Ramos (cell line): ENCODE data around the gene PLA2R1.

Experiments used
- in situ Hi-C: fragments of 300-500 bp; cut with MboI; formaldehyde crosslinking; loops from one replicate; pipeline ENCODE4 v1.14.3; 2022; ENCODE audit warnings: low sequenced_read_pairs; ENCODE audit not compliant: unreplicated experiment

The PLA2R1 gene

DNA sequence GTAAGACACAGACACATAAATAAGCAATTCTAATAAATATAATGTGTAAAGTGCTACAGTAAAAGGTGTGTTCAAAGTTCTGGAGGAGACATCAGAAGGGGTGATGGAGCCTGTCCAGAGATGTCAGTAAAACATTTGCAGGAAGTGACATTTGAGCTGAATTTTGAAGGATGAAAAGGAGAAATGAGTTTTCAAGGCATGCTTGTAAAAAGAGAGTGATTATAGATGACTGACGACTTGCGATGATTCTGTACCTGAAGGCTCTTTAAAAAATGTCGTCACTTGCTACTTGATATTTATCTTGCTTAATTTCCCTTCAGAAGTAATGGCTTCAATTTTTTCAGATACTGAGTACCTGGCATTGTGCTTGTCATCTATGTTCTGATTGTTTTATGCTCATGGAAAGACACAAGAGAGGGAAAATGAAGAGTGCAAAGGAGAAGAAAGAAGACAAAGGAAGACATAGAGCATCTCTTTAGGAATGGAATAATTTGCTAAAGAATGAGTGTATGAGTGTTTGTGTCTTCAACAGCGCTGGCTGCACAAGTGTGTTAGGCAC is 73.9 kb downstream of the PLA2R1 start:
- in situ Hi-C loops: no loop called here

DNA sequence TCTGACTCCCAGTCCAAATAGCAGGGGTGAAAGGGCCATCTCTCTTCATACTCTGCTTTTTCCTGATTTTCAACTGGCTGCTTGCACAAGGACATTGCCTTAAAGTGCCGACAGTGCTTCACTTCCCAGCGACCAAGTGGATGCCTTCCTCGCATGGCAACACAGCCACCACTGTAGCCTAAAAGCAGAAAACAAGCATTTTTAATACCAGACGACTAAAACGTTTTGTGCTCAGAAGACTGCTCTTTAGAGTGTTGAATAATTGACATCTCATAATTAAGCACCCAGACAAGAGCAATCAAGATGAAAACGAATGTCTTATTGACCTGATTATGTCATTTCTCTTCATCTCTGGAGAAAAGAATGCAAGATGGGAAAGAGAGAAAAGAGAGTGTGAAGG is 75.2 kb downstream of the PLA2R1 start:
- in situ Hi-C loops: no loop called here

DNA sequence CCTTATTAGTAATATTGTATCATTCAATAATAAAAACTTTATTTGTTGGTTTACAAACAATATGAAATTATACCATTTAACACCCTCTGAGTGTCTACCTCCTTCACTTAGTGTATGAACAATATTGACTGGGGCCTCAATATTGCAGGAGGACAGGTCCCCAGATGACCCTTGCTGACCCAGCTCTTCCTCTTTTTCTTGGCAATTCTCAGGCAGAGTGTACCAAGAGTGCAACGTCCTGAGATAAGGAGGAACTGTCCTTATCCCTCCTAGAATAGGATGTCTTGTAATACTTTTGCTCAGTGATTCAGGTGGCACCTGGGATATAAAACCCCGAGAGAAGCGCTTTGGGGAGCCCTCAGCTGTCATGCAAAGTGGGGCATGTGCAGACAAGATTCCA is 76.8 kb downstream of the PLA2R1 start:
- in situ Hi-C loops: no loop called here

DNA sequence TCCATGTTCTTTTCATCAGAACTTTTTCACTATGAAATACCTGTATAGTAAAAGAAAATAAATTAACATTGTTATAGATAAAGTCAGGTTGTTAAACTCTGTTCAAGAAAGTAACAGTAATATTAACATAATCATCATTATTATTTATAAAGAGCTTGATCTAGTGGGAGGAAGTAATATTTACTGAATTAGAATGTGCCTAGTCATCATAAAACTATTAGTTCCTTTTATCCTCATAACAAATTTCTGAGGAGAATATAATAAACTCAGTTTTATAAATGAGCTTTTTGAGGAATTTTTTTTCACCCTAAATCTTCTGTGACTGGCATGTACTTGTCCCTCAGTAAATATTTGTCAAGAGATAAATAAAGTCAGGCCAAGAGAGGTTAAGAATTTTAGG is 78.4 kb downstream of the PLA2R1 start:
- in situ Hi-C loops: no loop called here

DNA sequence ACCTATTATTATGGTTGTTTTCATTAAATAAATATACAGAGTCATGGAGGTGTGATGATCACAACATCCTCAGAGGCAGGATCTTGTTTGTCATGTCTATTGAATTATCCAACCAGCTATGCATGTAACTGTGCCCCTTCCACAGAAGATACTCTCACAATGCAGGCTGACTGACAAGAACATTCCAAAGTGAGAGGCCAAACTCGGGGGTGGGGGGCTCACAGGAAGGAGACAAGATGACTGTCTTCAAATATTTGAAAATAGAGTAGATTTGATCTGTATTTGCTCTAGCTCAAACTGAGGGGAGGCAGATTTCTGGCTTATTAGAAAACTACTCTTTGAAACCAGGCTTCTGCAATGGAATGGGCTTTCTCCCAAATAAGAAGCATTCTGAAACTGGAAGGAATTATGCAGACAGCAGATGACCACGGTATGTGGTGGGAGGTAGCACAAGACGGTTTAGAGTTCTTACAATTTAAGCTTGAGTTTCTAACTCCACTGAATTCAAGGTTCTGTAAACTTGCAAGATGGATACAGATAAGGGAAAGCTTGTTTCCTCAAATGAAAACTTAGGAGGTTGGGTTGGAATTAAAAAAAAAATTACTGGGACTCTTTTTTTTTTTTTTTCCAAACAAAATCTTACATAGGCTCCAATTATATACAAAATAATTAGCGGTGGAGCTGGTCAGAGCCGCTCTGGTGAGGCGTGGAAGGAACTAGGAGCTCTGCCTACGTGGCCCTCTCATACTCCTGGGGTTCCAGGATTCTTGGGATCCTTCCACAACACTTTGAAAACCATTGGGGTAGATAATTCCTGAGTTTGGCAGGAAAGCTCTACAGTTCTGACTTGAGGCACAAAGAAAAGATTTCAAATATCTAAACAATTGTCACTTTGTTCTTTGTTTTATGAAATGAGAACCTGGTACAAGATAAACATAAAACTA is 79.3 kb downstream of the PLA2R1 start:
- in situ Hi-C loops: no loop called here

DNA sequence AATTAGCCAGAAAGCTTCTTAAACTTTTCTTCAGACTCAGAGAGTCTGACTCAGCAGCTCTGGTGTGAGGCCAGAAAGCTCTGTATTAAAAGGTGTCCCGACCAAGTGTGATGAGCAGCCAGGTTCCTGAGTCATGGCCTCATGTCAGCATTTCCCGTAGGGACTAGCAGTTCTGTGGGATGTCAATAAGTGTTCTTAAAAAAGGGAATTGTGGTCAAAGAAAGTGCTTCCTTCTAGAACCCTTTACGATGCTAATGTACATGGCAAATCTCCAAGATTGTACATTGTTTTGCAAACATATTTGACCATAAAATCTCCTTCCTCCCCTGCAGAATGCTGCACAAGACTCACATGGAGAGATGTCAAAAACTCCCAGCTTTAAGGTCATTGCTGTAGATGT is 80.1 kb downstream of the PLA2R1 start:
- in situ Hi-C loops: no loop called here

DNA sequence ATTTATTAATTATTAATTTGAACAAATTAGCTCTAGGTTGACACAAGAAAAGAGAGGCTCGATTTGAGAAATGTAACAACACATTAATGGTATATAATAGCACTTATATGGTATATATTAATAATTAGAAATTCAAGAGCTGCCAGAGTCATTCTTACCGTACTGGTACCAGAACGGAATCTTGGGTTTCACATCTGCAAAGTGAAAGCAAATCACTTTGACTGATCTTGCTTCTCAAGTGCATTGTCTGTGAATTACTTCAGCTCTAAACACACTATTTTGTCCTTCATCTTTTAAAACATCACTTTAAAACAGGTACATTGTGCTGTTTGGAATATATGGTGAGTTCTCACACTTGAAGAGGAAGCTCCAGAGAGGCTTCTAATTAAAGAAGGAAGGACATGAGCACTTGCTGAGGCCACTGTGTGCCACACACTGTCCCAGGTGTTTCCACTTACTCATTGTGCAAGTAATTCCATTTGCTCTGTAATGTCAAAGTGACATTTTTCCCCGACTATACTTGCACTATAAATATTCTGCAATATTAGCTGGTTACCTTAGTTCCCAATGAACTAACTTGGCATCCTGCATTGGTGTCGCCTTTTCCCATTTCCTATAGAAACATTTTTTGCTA is 85.8 kb downstream of the PLA2R1 start:
- in situ Hi-C loops: no loop called here

DNA sequence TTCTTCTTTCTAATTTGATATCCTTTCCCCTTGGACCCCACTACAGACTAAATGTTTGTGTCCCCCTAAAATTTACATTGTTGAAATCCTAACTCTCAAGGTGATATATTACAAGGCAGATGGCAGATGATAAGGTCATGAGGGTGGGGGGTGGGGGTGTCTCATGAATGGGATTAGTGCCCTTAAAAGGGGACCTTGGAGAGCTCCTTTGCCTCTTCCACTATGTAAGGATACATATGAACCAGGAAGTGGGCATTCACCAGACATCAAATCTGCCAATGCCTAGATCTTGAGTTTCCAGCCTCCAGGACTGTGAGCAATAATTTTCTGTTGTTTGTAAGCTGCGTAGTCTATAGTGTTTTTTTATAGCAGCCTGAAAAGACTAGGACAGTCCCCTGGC is 89.1 kb downstream of the PLA2R1 start:
- in situ Hi-C loops: loop anchor here (25.0 kb wide), 1 partner anchor 1061 kb away; no protein-coding TSS in a partner anchor

DNA sequence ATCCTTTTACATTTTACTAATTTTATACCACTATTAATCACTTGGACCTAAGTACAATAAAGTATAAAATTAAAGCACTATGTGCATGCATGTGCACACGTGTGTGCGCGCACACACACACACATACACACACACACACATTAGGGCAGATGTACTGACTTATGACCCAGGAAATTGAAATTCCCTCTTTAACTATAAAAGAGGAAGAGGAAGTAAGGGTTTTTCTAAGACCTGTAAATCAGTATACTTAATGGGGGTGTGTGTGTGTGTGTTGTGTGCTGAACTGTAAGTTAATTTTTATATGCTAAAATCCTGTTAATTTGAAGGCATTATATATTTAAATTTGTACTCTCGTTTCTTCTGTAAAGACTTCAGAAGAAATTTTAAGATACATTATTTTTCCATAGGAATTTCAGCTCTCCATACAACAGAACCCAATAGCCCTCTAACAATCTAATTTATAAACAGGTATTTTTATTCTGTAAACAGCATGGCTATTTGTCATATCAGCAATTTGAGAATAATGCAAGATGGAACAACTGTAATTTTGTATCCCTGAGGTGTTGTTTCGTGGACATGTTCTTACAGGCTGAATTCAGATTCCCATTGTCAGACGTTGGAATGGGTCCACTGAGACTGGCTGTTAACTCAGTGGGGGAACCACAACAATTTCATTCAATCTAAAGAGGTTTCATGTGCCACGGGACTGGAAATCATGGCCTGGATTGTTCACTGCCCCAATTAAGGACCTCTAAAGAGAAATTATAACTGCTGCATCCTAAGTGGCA is 90.9 kb downstream of the PLA2R1 start:
- in situ Hi-C loops: loop anchor here (25.0 kb wide), 1 partner anchor 1059 kb away; no protein-coding TSS in a partner anchor

DNA sequence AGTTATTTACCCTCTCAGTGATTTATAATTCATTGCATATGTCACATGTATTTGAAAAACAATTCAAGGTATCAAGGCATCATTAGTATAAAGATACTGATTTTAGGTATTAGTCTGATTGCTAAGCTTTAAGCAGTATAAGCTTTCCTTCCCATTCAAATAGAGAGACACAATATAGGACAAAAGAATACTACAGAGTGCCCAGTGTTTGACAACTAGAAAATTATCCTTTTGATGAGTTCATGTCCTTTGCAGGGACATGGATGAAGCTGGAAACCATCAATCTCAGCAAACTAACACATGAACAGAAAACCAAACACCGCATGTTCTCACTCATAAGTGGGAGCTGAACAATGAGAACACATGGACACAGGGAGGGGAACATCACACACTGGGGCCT is 91.9 kb downstream of the PLA2R1 start:
- in situ Hi-C loops: loop anchor here (25.0 kb wide), 1 partner anchor 1058 kb away; no protein-coding TSS in a partner anchor

DNA sequence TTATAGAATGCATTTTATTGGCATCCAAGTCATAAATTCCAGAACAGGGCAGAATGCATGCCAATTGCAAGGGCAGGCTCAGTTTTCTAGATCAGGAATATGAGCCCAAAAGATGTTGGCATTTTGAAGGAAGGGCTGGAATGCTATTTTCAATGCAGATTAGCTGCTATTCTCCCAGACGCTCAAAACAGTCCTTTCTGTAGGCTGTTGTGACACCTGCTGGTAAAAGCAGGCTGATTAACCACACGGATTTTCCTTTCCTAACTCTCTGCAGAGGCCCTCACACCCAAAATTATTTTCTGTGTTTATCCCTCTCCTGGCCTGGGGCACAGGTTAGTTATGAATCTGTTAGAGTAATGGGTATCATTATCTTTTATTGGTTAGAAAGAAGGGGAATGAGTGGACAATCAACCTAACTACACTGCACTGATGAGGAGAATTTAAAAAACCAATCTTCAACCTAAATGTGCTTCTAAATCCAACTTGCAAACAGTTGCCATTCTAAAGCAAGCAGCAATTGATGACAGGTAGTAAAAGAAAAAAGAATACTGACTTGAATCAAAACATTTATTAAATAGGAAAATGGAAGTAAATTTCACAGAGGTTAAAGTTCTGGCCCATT is 94.0 kb downstream of the PLA2R1 start:
- in situ Hi-C loops: loop anchor here (25.0 kb wide), 1 partner anchor 1056 kb away; no protein-coding TSS in a partner anchor

DNA sequence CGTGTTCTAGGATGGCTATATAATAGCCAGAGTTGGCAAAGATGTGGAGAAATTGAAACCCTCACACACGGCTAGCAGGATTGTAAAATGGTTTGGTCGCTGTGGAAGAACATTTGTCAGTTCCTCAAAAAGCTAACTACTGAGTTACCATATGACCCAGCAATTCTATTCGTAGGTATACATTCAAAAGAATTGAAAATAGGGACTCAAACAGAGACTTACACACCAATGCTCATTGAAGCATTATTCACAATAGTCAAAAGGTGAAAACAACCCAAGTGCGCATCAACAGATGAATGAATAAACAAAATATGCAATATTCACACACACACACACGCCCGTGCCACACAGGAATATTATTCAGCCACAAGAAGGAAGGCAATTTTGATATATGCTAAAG is 98.7 kb downstream of the PLA2R1 start:
- in situ Hi-C loops: loop anchor here (25.0 kb wide), 1 partner anchor 1051 kb away; no protein-coding TSS in a partner anchor

DNA sequence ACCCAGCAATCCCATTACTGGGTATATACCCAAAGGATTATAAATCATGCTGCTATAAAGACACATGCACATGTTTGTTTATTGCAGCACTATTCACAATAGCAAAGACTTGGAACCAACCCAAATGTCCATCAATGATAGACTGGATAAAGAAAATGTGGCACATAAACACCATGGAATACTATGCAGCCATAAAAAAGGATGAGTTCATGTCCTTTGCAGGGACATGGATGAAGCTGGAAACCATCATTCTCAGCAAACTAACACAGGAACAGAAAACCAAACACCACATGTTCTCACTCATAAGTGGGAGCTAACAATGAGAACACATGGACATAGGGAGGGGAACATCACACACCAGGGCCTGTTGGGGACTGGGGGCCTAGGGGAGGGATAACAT is 99.9 kb downstream of the PLA2R1 start:
- in situ Hi-C loops: loop anchor here (25.0 kb wide), 1 partner anchor 1050 kb away; no protein-coding TSS in a partner anchor

DNA sequence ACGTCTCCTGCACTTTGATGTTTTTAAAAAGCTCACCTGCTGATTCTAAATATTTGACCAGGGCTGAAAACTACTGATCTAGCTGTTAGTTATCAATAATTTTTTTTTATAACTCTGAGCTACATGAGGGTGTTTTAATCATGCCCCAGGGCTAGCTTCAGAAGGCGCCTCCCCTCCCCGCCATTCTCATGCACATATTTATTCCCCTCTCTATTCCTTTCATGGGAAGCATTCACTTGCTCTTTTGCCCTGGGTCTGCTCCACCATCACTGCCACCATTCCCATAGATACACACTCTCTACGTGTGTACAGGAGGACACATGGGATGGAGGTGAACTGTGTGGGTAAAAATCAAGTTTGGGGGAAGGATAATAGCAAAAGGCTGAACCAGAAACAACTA is 101.0 kb downstream of the PLA2R1 start:
- in situ Hi-C loops: loop anchor here (25.0 kb wide), 1 partner anchor 1049 kb away; no protein-coding TSS in a partner anchor

DNA sequence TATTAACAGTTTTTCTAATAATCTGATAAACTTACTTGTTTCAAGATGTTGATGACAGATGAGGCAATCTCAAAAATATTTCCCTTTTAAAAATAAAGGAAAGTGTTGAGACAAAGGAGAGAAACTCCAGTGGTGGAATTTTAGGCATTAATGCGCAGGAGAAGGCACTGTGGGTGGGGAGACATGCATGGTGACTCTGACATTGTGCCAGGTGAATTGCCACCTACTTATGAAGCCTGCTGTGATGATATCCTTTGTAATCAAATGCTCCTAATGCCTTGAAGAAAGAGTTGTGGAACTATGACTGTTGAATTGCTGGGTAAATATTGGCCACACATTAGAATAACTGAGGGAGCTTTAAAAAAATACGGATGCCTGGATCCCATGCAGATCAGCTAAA is 101.4 kb downstream of the PLA2R1 start:
- in situ Hi-C loops: loop anchor here (25.0 kb wide), 1 partner anchor 1049 kb away; no protein-coding TSS in a partner anchor

DNA sequence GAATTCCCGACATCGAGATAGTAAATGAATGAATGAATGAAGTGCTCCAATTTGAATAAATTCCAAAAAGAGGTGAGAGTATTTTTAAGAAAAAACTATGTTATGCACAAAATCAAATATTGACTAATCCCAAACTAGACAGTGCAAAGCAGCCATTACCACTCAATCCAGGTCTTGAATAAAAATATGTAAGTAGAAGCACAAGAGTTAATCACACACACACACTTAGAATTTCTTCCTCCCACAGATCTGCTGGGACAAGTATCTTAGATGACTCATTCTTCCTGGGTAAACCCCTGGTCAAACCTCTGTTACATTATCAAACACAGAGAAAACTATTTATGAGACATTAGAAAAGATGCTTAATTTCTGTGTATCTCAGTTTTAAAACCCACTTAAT is 102.0 kb downstream of the PLA2R1 start:
- in situ Hi-C loops: loop anchor here (25.0 kb wide), 1 partner anchor 1048 kb away; no protein-coding TSS in a partner anchor

DNA sequence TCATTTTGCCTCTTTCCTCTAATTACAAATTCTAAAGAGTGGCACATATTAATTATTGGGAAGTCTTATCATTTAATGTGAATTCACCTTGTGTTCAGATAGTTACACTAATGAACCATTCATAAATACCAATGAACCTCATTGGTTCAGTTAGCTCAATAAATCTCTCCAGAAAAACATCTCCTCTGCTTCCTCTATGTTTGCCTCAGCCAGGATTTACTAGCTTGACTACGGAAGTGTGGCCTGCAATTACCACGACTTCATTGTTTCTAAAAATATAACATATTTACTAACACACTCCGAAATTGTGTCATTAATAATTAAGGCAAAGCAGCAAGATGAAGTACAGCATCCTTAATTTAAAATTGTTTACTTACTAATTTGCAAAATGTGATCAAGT is 103.3 kb downstream of the PLA2R1 start:
- in situ Hi-C loops: loop anchor here (25.0 kb wide), 1 partner anchor 1047 kb away; no protein-coding TSS in a partner anchor

DNA sequence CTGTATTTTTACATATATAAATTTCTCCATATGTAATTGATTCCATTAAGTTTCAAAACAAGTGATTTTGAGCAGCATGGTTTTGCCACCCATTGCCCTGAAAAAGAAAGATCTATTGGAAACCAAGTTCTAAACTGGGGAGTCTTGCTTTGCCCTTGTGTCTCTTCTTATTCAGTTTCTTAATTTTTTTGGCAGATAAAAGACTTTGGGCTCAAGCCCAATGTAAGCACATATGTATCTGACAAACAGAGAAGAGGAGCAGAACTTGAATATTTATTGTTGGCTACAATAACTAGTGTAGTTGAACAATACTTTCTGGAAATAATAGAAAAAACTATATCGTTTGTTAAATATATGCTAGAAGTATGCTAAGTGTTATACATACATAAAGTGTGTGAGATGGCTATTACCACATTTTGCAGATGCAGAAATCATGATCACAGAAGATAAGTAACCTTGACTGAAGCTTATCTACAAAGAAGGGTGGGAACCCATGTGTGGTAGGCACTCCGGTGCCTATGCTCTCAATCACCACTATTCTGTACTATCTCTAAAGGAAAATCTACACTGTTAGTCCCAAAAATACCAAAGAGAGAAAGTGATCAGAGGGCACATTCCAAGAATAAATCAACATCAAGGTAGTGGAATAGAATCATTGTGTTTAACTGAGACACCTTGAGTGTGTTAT is 109.1 kb downstream of the PLA2R1 start:
- in situ Hi-C loops: loop anchor here (25.0 kb wide), 1 partner anchor 1041 kb away; no protein-coding TSS in a partner anchor
